ENCODE results near the gene WWOX. TPM values are rescaled to one million over a fixed set of nuclear protein-coding genes. Genes with fewer than 3 reads are reported as not detected.

The WWOX gene
- total RNA-seq, 1 experiment from 2014 or later: 15.6 TPM

GRCh38 chr16:78147911-78148401 is 48.5 kb downstream of the WWOX start:
- Histone ChIP-seq H2BK5ac (ENCODE audit: insufficient read length, low read length) (no peak overlapping the region), H2BK20ac (ENCODE audit: low read depth, low read length, poor library complexity, severe bottlenecking) (no peak overlapping the region), H2BK120ac (ENCODE audit: low read depth, low read length, poor library complexity, severe bottlenecking) (no peak overlapping the region), H3K79me1 (ENCODE audit: insufficient read depth, low read depth, low read length, poor library complexity, severe bottlenecking) (no peaks in the 10 kb centered on the region), H3K27me3 (ENCODE audit: insufficient read depth, low read length) (no peaks in the 10 kb centered on the region), H4K5ac (ENCODE audit: insufficient read length, low read depth, low read length) (no peak overlapping the region), H2BK15ac (ENCODE audit: low read depth, low read length) (no peak overlapping the region), H3K56ac (ENCODE audit: insufficient read length, low read depth, low read length) (no peak overlapping the region), H3K4me2 (ENCODE audit: insufficient read depth, insufficient read length, low read length) (no peak overlapping the region), H2BK12ac (ENCODE audit: insufficient read length, low read depth, low read length) (no peak overlapping the region), H3T11ph (ENCODE audit: low read length) (no peak overlapping the region), H3K14ac (ENCODE audit: insufficient read depth, low read length) (no peak overlapping the region), H3K18ac (ENCODE audit: insufficient read length, low read depth, low read length) (no peak overlapping the region), H3K27ac (ENCODE audit: insufficient read length, low read depth, low read length) (no peak overlapping the region), H3K9me3 (ENCODE audit: control insufficient read depth, low read depth, low read length) (no peaks in the 10 kb centered on the region), H2AFZ (ENCODE audit: low read length) (no peak overlapping the region), H3K4me1 (ENCODE audit: insufficient read depth, low read length) (no peaks in the 10 kb centered on the region), H4K20me1 (ENCODE audit: control insufficient read depth, insufficient read depth, insufficient read length) (no peaks in the 10 kb centered on the region), H2AK5ac (ENCODE audit: insufficient read length, low read length) (no peak overlapping the region), H3K23ac (ENCODE audit: insufficient read length, low read depth, low read length) (no peak overlapping the region), H4K8ac (replicated peaks; ENCODE audit: insufficient read length, low read depth, low read length) (no peak overlapping the region), H3K23me2 (ENCODE audit: insufficient read length, low read depth, low read length, poor library complexity, severe bottlenecking) (no peaks in the 10 kb centered on the region), H3K4ac (ENCODE audit: low read depth, low read length) (no peak overlapping the region), H3K79me2 (ENCODE audit: insufficient read depth, low read length) (no peaks in the 10 kb centered on the region), H4K91ac (ENCODE audit: insufficient read length, low read depth, low read length) (no peak overlapping the region), H3K9ac (ENCODE audit: extremely low read depth, insufficient read length, low read length) (no peak overlapping the region)
- H3K36me3 Mint-ChIP-seq (ENCODE audit: insufficient read depth in 1 of 3, low read depth in 3 of 3): no peaks in the 10 kb centered on the region
- H3K4me1 Mint-ChIP-seq: no peaks in the 10 kb centered on the region
- TF ChIP-seq CTCF (conservative IDR thresholded peaks at IDR 0.05): no peak
- no peak for DNase-seq
- H3K9me3 Mint-ChIP-seq: no peaks in the 10 kb centered on the region
- no CpG with 5 or more reads among the region's 10 CpGs for WGBS (ENCODE audit: extremely low coverage, insufficient read length, low lambda C conversion rate)
- H3K27me3 Mint-ChIP-seq (ENCODE audit: low read depth): no peaks in the 10 kb centered on the region; the same call in 1 of the 2 replicates
- H3K27ac Mint-ChIP-seq: no peak overlapping the region
- H3K4me3 Mint-ChIP-seq: no peak overlapping the region
